DMS53 treated with DMSO at 0.1 percent for 48 hours (cell line): ENCODE results near the gene IMMP2L.

Experiments used
- DNase-seq: peaks from one replicate; lab custom pipeline; 2025; ENCODE audit not compliant: unreplicated experiment; lab: John Stamatoyannopoulos, UW

Gene IMMP2L

GRCh38 chr7:111108496-111108895 lies 453.8 kb downstream of the IMMP2L start:
- DNase-seq: no peak

GRCh38 chr7:111108000-111108399 lies 454.3 kb downstream of the IMMP2L start:
- no peak for DNase-seq

- DNase-seq: no peak
These were observed 454.7 kb downstream of the IMMP2L start for GRCh38 chr7:111107579-111107978.

- DNase-seq: no peak
These were observed 457.0 kb downstream of the IMMP2L start for GRCh38 chr7:111105269-111105668.

GRCh38 chr7:111104710-111105109 lies 457.6 kb downstream of the IMMP2L start:
- no peak for DNase-seq

GRCh38 chr7:111103678-111104274 lies 458.5 kb downstream of the IMMP2L start:
- no peak for DNase-seq

- DNase-seq: no peak
These were observed 459.2 kb downstream of the IMMP2L start for GRCh38 chr7:111103136-111103535.

GRCh38 chr7:111101856-111102646 lies 460.2 kb downstream of the IMMP2L start:
- no peak for DNase-seq

- DNase-seq: no peak
These were observed 463.4 kb downstream of the IMMP2L start for GRCh38 chr7:111098926-111099250.

- DNase-seq: peak; percentile 71
These were observed 464.0 kb downstream of the IMMP2L start for GRCh38 chr7:111098011-111098925.

GRCh38 chr7:111096997-111097396 lies 465.3 kb downstream of the IMMP2L start:
- no peak for DNase-seq

GRCh38 chr7:111094419-111094818 lies 467.9 kb downstream of the IMMP2L start:
- DNase-seq: no peak

- no peak for DNase-seq
These were observed 468.8 kb downstream of the IMMP2L start for GRCh38 chr7:111093496-111093895.

- DNase-seq: no peak
These were observed 469.7 kb downstream of the IMMP2L start for GRCh38 chr7:111092406-111093236.

GRCh38 chr7:111091593-111092358 lies 470.5 kb downstream of the IMMP2L start:
- no peak for DNase-seq

- no peak for DNase-seq
These were observed 471.4 kb downstream of the IMMP2L start, which contains the start of gene LRRN3 for GRCh38 chr7:111090846-111091245. TSS of gene LRRN3 (plus strand) at chr7:111091127. CDS start at chr7:111122773, 31,646 bp downstream.

- peak; percentile 78 for DNase-seq
These were observed 472.4 kb downstream of the IMMP2L start for GRCh38 chr7:111089822-111090426.

- no peak for DNase-seq
These were observed 474.0 kb downstream of the IMMP2L start for GRCh38 chr7:111088328-111088727.

GRCh38 chr7:111086532-111086931 lies 475.8 kb downstream of the IMMP2L start:
- DNase-seq: no peak

- DNase-seq: no peak
These were observed 476.9 kb downstream of the IMMP2L start for GRCh38 chr7:111085356-111085755.
